LoVo (cell line): ENCODE data around the gene OR2C1.

ENCODE experiments used
- DNase-seq: peaks from one replicate; pipeline ENCODE4 v3.0.0-alpha.2; 2016; ENCODE audit warnings: low spot score

The OR2C1 gene

DNA sequence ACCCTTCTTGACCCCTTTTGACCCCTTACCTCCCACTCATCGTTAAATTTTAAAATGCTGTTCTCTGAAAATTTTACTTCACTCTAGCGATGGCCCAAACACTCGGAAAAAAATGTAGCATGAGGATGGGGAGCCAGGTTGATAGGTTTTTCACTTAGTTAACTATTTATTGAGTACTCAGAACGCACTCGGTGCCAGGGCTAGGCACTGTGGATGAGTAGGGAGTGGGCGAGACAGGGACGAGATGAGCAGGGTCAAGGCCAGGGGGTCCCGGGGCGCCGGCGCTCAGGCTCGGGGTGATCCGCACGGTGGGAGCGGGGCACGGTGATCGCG, 44.7 kb downstream of the OR2C1 start:
- DNase-seq, result no peak

DNA sequence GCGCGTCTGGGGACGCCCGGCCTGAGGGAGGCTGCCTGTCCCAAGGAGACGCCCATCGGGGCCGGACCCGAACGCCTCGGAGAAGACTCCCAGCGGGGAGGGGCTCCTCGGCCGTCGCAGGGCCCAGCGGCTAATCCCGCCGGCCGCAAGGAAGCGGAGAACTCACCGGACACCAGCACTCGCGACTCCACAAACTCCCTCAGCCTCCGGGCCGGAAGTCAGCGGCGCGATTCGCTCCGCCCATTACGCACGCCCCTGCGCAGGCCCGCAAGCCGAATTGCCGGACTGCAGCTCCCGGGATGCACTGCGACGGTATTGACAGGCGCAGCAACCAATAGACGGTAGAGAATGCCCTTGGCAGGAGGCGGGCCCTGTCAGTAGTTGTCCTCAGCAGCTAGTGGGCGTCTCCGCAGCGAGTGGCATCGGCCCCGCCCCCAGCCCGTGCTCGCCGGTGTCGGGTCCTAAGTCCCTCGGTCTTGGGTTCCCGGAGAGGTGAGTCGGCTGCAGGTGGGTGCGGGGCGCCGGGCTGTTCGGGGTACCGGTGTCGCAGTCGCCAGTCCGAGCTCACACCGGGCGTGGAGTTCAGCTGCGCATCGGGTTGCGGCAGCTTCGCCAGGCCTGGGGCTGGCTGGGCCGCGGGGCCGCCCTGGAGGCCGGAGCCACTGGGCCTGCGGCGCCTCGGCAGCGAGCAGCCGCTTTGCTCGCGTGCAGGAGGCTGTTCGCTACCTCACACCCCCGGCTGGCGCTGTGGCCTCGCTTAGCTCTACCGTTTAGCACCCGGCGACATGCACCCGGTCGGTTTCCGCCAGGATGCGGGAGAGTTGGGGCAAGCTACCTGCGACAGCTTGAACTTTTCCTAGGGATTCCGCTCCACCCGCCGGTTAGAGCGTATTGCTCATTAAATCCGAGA, 45.3 kb downstream of the OR2C1 start, which contains the start of the genes ZNF174 and ZSCAN32:
Gene ZNF174 (plus strand): TSS at position 437 of the 910 bp plus-strand sequence. CDS start 790 bp downstream, outside the sequence.
Gene ZSCAN32 (minus strand): TSS at position 226 of the 910 bp plus-strand sequence. CDS start 3,447 bp downstream, outside the sequence.
- peak; percentile 99 for DNase-seq

DNA sequence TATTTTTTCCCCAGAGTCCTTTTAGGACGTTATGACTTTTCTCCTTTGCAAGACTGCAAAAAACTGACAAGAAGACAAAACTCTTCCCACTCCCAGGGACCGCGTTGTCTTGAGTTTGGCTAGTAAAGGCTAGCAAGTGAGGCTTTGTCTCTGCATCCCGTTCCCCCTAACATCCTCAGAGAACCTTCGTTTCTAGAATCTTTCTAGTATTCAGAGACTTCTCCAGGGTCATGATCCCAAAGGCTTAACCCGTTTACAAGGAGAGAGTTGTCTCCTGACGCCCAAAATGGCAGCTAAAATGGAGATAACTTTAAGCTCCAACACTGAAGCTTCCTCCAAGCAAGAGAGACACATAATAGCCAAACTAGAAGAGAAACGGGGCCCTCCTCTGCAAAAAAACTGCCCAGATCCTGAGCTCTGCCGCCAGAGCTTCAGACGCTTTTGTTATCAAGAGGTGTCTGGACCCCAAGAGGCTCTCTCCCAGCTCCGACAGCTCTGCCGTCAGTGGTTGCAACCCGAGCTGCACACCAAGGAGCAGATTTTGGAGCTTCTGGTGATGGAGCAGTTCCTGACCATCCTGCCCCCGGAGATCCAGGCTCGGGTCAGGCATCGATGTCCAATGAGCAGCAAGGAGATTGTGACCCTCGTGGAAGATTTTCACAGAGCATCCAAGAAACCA, 46.2 kb downstream of the OR2C1 start:
- no peak for DNase-seq
